Measurements from ENCODE around the gene KIFC3.

KIFC3 gene

GRCh38 chr16:57724531-57724930 lies 77.8 kb downstream of the KIFC3 start:
- DNase-seq (ENCODE audit: low read depth) = no peak
- no peak for TF ChIP-seq CTCF (conservative IDR thresholded peaks at IDR 0.05; ENCODE audit: control insufficient read depth, insufficient read depth, low read depth, low read length)
- H3K4me3 ChIP-seq (ENCODE audit: control insufficient read depth, low read depth, low read length) = no peak overlapping the region

DNA sequence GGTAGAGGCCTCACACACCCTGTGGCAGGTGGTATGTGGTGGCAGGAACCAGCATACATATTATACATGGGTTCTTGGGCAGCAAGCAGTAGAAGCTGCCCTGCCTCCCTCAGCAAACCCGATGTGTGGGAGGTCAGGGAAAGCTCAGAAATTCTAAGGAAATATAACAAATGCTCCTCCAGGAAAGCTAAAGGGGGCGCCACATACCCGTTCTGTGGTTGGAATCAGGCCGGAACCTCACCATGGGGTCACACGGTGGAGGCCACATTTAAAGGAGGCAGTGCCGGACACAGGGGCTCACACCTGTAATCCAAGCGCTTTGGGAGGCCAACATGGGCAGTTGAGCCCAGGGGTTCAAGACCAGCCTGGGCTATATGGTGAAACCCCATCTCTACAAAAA lies 79.1 kb downstream of the KIFC3 start:
- no peak overlapping the region for H3K4me3 ChIP-seq (ENCODE audit: control insufficient read depth, low read depth, low read length)

DNA sequence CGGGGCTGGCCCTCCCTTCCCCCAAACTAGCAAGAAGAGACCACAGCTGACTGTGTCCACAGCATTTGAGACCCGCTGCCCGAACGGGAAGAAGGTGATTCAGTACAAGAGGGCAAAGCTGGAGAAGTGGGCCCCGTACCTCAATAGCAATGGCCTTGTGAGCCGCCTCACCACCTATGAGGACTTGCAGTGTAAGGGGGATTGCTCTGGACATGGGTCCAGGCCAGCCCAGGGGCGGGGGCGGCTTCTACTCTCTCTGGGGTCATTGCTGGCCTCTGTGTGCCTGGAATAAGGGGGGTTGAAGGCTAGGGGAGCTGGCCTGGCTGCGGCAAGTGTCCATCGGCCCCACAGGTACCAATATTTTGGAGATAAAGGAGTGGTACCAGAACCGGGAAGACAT lies 79.6 kb downstream of the KIFC3 start:
- no peak overlapping the region for H3K4me3 ChIP-seq (ENCODE audit: control insufficient read depth, low read depth, low read length)
- no peak for TF ChIP-seq CTCF (conservative IDR thresholded peaks at IDR 0.05; ENCODE audit: control insufficient read depth, insufficient read depth, low read depth, low read length)
- DNase-seq (ENCODE audit: low read depth) = no peak

More for the DNA sequence above, 79.1 kb downstream of the KIFC3 start:
- peak; percentile 12 for DNase-seq (ENCODE audit: low read depth)
- TF ChIP-seq CTCF (conservative IDR thresholded peaks at IDR 0.05; ENCODE audit: control insufficient read depth, insufficient read depth, low read depth, low read length) = peak; percentile 41

GRCh38 chr16:57722210-57722499 lies 80.1 kb downstream of the KIFC3 start:
- H3K4me3 ChIP-seq (ENCODE audit: control insufficient read depth, low read depth, low read length) = no peak overlapping the region
- TF ChIP-seq CTCF (conservative IDR thresholded peaks at IDR 0.05; ENCODE audit: control insufficient read depth, insufficient read depth, low read depth, low read length) = no peak
- DNase-seq (ENCODE audit: low read depth) = no peak

DNA sequence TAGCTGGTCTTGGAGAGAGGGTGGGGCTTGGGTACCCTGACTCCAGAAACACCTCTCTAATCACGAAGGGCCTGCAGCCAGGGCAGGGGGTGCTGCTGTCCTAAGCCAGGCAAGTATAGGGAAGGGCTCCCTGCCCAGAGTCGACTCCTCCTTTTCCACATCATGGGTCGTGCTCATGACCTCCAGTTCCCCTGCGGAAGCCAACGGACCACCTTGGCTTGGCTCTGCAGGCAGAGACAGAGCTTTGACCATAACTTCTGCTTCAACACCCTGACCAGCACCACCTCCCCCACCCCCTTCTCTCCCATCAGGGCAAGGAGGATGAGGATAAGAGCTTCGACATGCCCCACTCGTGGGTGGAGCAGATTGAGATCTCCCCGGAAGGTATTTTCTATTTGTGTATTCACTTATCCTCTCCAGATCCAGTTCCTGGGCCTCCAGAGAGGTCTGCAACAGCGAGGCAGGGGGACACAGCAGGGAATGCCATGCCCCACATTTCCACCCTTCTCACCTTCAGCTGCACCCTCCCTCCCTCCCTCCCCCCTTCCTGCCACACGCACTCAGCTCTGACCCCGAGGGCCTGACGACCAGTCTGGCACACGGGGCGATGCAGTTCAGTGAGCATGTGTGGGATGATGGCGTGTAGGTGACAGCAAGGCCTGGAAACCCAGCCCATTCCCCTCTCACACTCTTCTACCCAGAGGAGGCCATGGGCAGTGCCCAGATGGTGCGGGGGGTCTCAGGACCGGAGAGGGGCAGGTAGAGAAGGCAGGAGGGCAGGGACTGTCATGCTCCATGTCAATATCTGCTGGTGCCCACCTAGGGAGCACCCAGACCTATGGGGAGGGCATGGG lies 80.7 kb downstream of the KIFC3 start:
- H3K4me3 ChIP-seq (ENCODE audit: control insufficient read depth, low read depth, low read length) = no peak overlapping the region
- no peak for DNase-seq (ENCODE audit: low read depth)
- no peak for TF ChIP-seq CTCF (conservative IDR thresholded peaks at IDR 0.05; ENCODE audit: control insufficient read depth, insufficient read depth, low read depth, low read length)

GRCh38 chr16:57720142-57720575 lies 82.1 kb downstream of the KIFC3 start:
- peak; percentile 61 for TF ChIP-seq CTCF (conservative IDR thresholded peaks at IDR 0.05; ENCODE audit: control insufficient read depth, insufficient read depth, low read depth, low read length)
- no peak overlapping the region for H3K4me3 ChIP-seq (ENCODE audit: control insufficient read depth, low read depth, low read length)
- peak; percentile 44 for DNase-seq (ENCODE audit: low read depth)

Data from fibroblast of mammary gland (primary cell).